WTC11 (cell line): ENCODE results near the gene DOHH. TPM values are rescaled to one million over a fixed set of nuclear protein-coding genes. Genes with fewer than 3 reads are reported as not detected.
A peak's percentile ranks its signal among the peaks of the same experiment; 100 is the strongest.

Experiments
- ATAC-seq: fragments of 200-7000 bp; cut with Tn5 transposase; 2 replicates; pipeline ENCODE4 v1.10.0; 2021; ENCODE audit warnings: mild to moderate bottlenecking, moderate library complexity
- CTCF ChIA-PET: fragments of 300-600 bp; sonication (Branson Sonifier 250); formaldehyde crosslinking; loops from one replicate; lab custom pipeline; 2021; ENCODE audit warnings: antibody characterized with exemption; lab: Charles Lee
- POLR2A ChIA-PET: fragments of 350-600 bp; sonication (Branson Sonifier 250); formaldehyde crosslinking; loops from one replicate; lab custom pipeline; 2021; ENCODE audit warnings: antibody characterized with exemption; lab: Charles Lee
- DNase-seq: peaks from one replicate; pipeline ENCODE4 v3.0.0; 2021; ENCODE audit warnings: low spot score
- H3K27ac Mint-ChIP-seq: 2 replicates; pipeline ENCODE4 v1.8.0; 2021; ENCODE audit warnings: mixed read lengths
- H3K27me3 Mint-ChIP-seq: 2 replicates; pipeline ENCODE4 v1.8.0; 2021; ENCODE audit warnings: low read depth, mild to moderate bottlenecking, moderate library complexity, mixed read lengths
- H3K36me3 Mint-ChIP-seq: 2 replicates; pipeline ENCODE4 v1.8.0; 2021; ENCODE audit warnings: mixed read lengths
- H3K4me1 Mint-ChIP-seq: 2 replicates; pipeline ENCODE4 v1.8.0; 2022; ENCODE audit warnings: mixed read lengths
- H3K4me3 Mint-ChIP-seq: 2 replicates; pipeline ENCODE4 v1.8.0; 2021; ENCODE audit warnings: mild to moderate bottlenecking, moderate library complexity, mixed read lengths
- H3K9me3 Mint-ChIP-seq: 2 replicates; pipeline ENCODE4 v1.8.0; 2021; ENCODE audit warnings: mixed read lengths
- AFF4 ChIP-seq: sonication (generic); formaldehyde crosslinking; IDR thresholded peaks from 2 replicates; pipeline ENCODE4 v1.8.1; 2023; ENCODE audit warnings: mild to moderate bottlenecking, missing genetic modification reagents, borderline replicate concordance
- ATF2 ChIP-seq: sonication (generic); formaldehyde crosslinking; IDR thresholded peaks from 2 replicates; pipeline ENCODE4 v1.8.1; 2022; ENCODE audit warnings: low read depth, missing genetic modification reagents, borderline replicate concordance
- ELF4 ChIP-seq: sonication (generic); formaldehyde crosslinking; IDR thresholded peaks from 2 replicates; pipeline ENCODE4 v1.8.1; 2022; ENCODE audit warnings: low read depth, mild to moderate bottlenecking, moderate library complexity, missing genetic modification reagents
- ESRRA ChIP-seq: sonication (generic); formaldehyde crosslinking; IDR thresholded peaks from 2 replicates; pipeline ENCODE4 v1.8.1; 2022; ENCODE audit warnings: mild to moderate bottlenecking, missing genetic modification reagents, borderline replicate concordance
- ETV6 ChIP-seq: sonication (generic); formaldehyde crosslinking; IDR thresholded peaks from 2 replicates; pipeline ENCODE4 v1.8.1; 2022; ENCODE audit warnings: mild to moderate bottlenecking, missing genetic modification reagents
- FOXP4 ChIP-seq: sonication (generic); formaldehyde crosslinking; IDR thresholded peaks from 2 replicates; pipeline ENCODE4 v1.8.0; 2022; ENCODE audit warnings: mild to moderate bottlenecking, missing genetic modification reagents
- NFYB ChIP-seq: sonication (generic); formaldehyde crosslinking; conservative IDR thresholded peaks from 2 replicates; pipeline ENCODE4 v1.8.0; 2022; ENCODE audit warnings: low read depth, missing genetic modification reagents
- PREB ChIP-seq: sonication (generic); formaldehyde crosslinking; IDR thresholded peaks from 2 replicates; pipeline ENCODE4 v1.8.1; 2022; ENCODE audit warnings: mild to moderate bottlenecking, missing genetic modification reagents, moderate library complexity, borderline replicate concordance
- RELA ChIP-seq: sonication (generic); formaldehyde crosslinking; IDR thresholded peaks from 2 replicates; pipeline ENCODE4 v1.8.1; 2022; ENCODE audit warnings: missing genetic modification reagents, mild to moderate bottlenecking, borderline replicate concordance
- SMAD4 ChIP-seq: sonication (generic); formaldehyde crosslinking; IDR thresholded peaks from 2 replicates; pipeline ENCODE4 v1.8.0; 2022; ENCODE audit warnings: mild to moderate bottlenecking, missing genetic modification reagents
- ZBTB43 ChIP-seq: sonication (generic); formaldehyde crosslinking; IDR thresholded peaks from 2 replicates; pipeline ENCODE4 v1.8.1; 2023; ENCODE audit warnings: mild to moderate bottlenecking, missing genetic modification reagents
- ZNF232 ChIP-seq: sonication (generic); formaldehyde crosslinking; IDR thresholded peaks from 2 replicates; pipeline ENCODE4 v1.8.0; 2022; ENCODE audit warnings: mild to moderate bottlenecking, missing genetic modification reagents
- ZNF263 ChIP-seq: sonication (generic); formaldehyde crosslinking; IDR thresholded peaks from 2 replicates; pipeline ENCODE4 v1.8.1; 2022; ENCODE audit warnings: low read depth, mild to moderate bottlenecking, moderate library complexity, missing genetic modification reagents
- ZNF396 ChIP-seq: fragments of 250-450 bp; sonication (Bioruptor Pico); IDR thresholded peaks from 2 replicates; pipeline ENCODE4 v1.8.0; 2021; ENCODE audit warnings: mild to moderate bottlenecking, moderate library complexity, borderline replicate concordance
- ZNF423 ChIP-seq: fragments of 250-450 bp; sonication (Bioruptor Pico); IDR thresholded peaks from 2 replicates; pipeline ENCODE4 v2.1.2; 2022; ENCODE audit warnings: mild to moderate bottlenecking, moderate library complexity
- ZNF512 ChIP-seq: sonication (generic); formaldehyde crosslinking; IDR thresholded peaks from 2 replicates; pipeline ENCODE4 v1.8.1; 2022; ENCODE audit warnings: missing genetic modification reagents, borderline replicate concordance
- ZNF671 ChIP-seq: fragments of 250-450 bp; sonication (Bioruptor Pico); IDR thresholded peaks from 2 replicates; pipeline ENCODE4 v1.8.0; 2021; ENCODE audit warnings: mild to moderate bottlenecking
- total RNA-seq: library from RNA; stranded (reverse); gene quantifications from 3 replicates; pipeline ENCODE4 v1.2.3, GENCODE V29; 2021

The DOHH gene
- total RNA-seq, 1 experiment from 2014 or later, result 22.2 TPM

GRCh38 chr19:3500429-3501101, at the start of gene DOHH (continued):
- peak; percentile 81 for TF ChIP-seq FOXP4 (CRISPR knock-in tag)
- TF ChIP-seq ZNF512, result no peak
- no peak for TF ChIP-seq ZNF671
- TF ChIP-seq ZNF423 (CRISPR knock-in tag), result no peak
- TF ChIP-seq ESRRA (CRISPR knock-in tag), result no peak
- TF ChIP-seq ZNF263 (CRISPR knock-in tag), result no peak
- no peak for TF ChIP-seq ZNF396 (CRISPR knock-in tag)
- TF ChIP-seq ZBTB43 (CRISPR knock-in tag), result peak; percentile 84
- TF ChIP-seq ZNF232 (CRISPR knock-in tag), result peak; percentile 84
- TF ChIP-seq AFF4 (CRISPR knock-in tag), result no peak
- no peak for TF ChIP-seq ELF4 (CRISPR knock-in tag)

GRCh38 chr19:3549816-3550215, 49.3 kb upstream of the DOHH start:
- POLR2A ChIA-PET, result no interaction called here

More at GRCh38 chr19:3549816-3550215, 49.3 kb upstream of the DOHH start:
- H3K9me3 Mint-ChIP-seq, result no peaks in the 10 kb centered on the region
- no peak overlapping the region for H3K4me3 Mint-ChIP-seq
- no peaks in the 10 kb centered on the region for H3K4me1 Mint-ChIP-seq
- no peak for DNase-seq
- no peak for ATAC-seq
- no peaks in the 10 kb centered on the region for H3K36me3 Mint-ChIP-seq
- H3K27ac Mint-ChIP-seq, result no peak overlapping the region
- TF ChIP-seq SMAD4 (no peak), RELA (CRISPR knock-in tag) (no peak), ATF2 (CRISPR knock-in tag) (no peak), PREB (no peak), ZNF512 (no peak), NFYB (CRISPR knock-in tag) (no peak), ETV6 (CRISPR knock-in tag) (no peak)
- TF ChIP-seq, all 79 proteins: peak for 0
- CTCF ChIA-PET, result interaction anchor here (1.0 kb wide), 1 partner anchor 26 kb away, joined by 3 read pairs; no protein-coding TSS in a partner anchor
- H3K27me3 Mint-ChIP-seq, result no peaks in the 10 kb centered on the region
